Fibroblast of the aortic adventitia (primary cell): ENCODE measurements around the gene ZNF221. TPM values are rescaled to one million over a fixed set of nuclear protein-coding genes. Genes with fewer than 3 reads are reported as not detected.
"Not testable (repeated sequence)": the region's sequence is repeated elsewhere in the genome, so short reads cannot be mapped to it uniquely, and the experiment has no call there.

Experiments
- DNase-seq: peaks from one replicate; pipeline ENCODE4 v3.0.0-alpha.2; 2010; ENCODE audit warnings: low read depth
- H3K4me3 ChIP-seq: 2 replicates; pipeline ENCODE4 v1.5.1; 2011; ENCODE audit warnings: low read depth, mild to moderate bottlenecking, control low read depth, low read length, moderate library complexity
- CTCF ChIP-seq: IDR thresholded peaks from 2 replicates; pipeline ENCODE4 v1.5.1; 2011; ENCODE audit warnings: mild to moderate bottlenecking, low read length, control low read depth, inconsistent platforms; ENCODE audit not compliant: insufficient read depth
- total RNA-seq: library from RNA; depleted of rRNA; stranded (reverse); fragments of >200 nt; gene quantifications from 2 replicates; pipeline ENCODE4 v1.2.3, GENCODE V29; 2012; ENCODE audit warnings: low replicate concordance

Gene ZNF221
- total RNA-seq, 1 donor: 8.7 TPM

GRCh38 chr19:43934985-43935708, 15.9 kb upstream of the ZNF221 start, which contains the start of gene ZNF45:
Gene ZNF45, minus strand, starts transcription at chr19:43935282. Its CDS starts 13,097 bp downstream, at chr19:43922185.
- DNase-seq: peak; percentile 87
- H3K4me3 ChIP-seq: peak within 1 kb of the TSS; percentile 81
- TF ChIP-seq CTCF: no peak

- no peak for TF ChIP-seq CTCF
- DNase-seq: no peak
- no peak overlapping the region for H3K4me3 ChIP-seq
Measured at GRCh38 chr19:43936188-43936587, 14.8 kb upstream of the ZNF221 start.

- TF ChIP-seq CTCF: no peak
- no peak overlapping the region for H3K4me3 ChIP-seq
- DNase-seq: no peak
Measured at GRCh38 chr19:43939557-43940260, 11.3 kb upstream of the ZNF221 start.

GRCh38 chr19:43940719-43941118, 10.3 kb upstream of the ZNF221 start:
- no peak for TF ChIP-seq CTCF
- no peak for DNase-seq
- H3K4me3 ChIP-seq: no peak overlapping the region

GRCh38 chr19:43941209-43941608, 9.8 kb upstream of the ZNF221 start:
- no peak for DNase-seq
- H3K4me3 ChIP-seq: no peak overlapping the region
- no peak for TF ChIP-seq CTCF

GRCh38 chr19:43947412-43947811, 3.6 kb upstream of the ZNF221 start:
- H3K4me3 ChIP-seq: not testable (repeated sequence)

GRCh38 chr19:43949803-43950202, 1.2 kb upstream of the ZNF221 start:
- not testable (repeated sequence) for DNase-seq, H3K4me3 ChIP-seq

More at GRCh38 chr19:43947412-43947811, 3.6 kb upstream of the ZNF221 start:
- DNase-seq: not testable (repeated sequence)

- no peak for DNase-seq
- H3K4me3 ChIP-seq: no peak overlapping the region
- no peak for TF ChIP-seq CTCF
Measured at GRCh38 chr19:43956827-43957226, 5.8 kb downstream of the ZNF221 start.
